Measurements from ENCODE around the gene CRYBG1.

The CRYBG1 gene

DNA sequence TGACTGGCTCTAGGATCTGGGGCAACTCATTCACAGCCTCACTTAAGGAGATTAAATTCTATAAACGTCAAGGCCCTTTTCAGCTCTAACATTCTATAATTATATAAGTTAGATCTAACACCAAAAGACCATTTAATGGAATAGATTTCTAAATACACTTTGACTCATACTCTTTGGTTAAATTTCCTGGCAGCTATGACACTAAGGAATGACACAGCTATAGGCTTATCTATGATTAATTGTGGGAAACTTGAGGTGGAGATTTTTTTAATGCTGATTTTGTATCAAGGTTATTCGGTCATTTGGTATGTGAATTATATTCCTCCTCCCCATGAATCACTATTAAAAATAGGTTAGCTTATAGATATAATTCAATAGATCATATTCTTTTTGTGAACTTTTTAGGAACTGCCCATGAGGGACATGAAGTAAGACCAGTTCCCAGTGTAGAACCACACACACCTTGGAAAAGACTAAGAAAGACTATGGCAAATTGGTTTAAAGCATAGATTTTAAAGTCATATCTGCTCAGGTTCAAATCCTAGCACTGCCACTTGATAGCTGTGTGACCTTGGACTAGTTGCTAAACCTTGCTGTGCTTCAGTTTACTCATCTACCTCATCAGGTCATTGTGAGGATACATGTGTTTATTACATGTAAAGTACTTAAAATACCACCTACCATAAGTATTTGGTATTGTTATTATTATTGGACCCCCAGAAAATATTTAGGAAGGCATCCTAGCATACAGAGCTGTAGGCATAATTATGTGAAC is 116.0 kb downstream of the CRYBG1 start:
- in situ Hi-C loops (cut with MboI; ENCODE audit: low pct_unique_long_range_greater_than_20kb, low sequenced_read_pairs, unreplicated experiment) = no loop called here
- TF ChIP-seq, protein P1, sequence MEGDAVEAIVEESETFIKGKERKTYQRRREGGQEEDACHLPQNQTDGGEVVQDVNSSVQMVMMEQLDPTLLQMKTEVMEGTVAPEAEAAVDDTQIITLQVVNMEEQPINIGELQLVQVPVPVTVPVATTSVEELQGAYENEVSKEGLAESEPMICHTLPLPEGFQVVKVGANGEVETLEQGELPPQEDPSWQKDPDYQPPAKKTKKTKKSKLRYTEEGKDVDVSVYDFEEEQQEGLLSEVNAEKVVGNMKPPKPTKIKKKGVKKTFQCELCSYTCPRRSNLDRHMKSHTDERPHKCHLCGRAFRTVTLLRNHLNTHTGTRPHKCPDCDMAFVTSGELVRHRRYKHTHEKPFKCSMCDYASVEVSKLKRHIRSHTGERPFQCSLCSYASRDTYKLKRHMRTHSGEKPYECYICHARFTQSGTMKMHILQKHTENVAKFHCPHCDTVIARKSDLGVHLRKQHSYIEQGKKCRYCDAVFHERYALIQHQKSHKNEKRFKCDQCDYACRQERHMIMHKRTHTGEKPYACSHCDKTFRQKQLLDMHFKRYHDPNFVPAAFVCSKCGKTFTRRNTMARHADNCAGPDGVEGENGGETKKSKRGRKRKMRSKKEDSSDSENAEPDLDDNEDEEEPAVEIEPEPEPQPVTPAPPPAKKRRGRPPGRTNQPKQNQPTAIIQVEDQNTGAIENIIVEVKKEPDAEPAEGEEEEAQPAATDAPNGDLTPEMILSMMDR (IDR thresholded peaks at IDR 0.05; ENCODE audit: extremely low read depth, insufficient read depth, missing control alignments) = no peak
- no peak for DNase-seq (ENCODE audit: low spot score)

DNA sequence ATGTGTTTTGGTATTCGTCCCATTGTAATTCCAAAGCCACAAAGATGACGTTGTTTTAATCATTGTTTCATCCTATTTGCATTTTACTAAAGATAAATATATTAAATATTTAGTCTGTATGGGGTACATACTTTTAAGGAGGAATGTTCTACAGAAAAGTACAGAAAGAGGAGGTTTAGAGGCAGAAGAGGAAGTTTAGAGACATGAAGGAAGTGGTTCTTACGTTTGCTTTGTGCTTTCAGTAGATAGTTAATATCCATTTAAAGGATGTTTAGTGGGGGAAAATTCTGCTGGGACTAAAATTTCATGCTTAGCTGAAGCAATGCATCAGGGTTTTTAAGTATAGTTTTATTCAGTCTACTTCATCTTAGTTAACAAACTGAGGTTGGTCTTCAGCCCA is 116.6 kb downstream of the CRYBG1 start:
- in situ Hi-C loops (cut with MboI; ENCODE audit: low pct_unique_long_range_greater_than_20kb, low sequenced_read_pairs, unreplicated experiment) = no loop called here
- DNase-seq (ENCODE audit: low spot score) = no peak
- TF ChIP-seq, protein P1 (IDR thresholded peaks at IDR 0.05; ENCODE audit: extremely low read depth, insufficient read depth, missing control alignments) = no peak

DNA sequence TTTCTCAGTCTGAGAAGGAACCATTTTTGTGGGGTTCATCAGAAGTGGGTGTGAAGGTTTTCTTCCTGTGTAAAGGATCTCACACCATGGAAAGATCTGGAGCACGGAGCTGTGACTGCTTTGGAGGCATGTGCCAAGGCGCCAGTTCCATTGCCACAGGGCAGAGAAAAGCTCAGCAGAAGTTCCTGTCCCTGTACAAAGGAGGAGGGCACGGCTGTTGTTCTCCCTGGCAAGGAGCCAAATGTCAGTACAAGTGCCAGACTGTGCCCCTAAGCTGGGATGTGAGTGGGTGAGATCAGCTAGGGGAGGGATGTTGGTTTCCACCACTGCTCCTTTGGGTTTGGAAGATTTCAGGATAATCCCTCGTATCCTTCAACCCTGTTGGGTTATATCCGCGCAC is 117.3 kb downstream of the CRYBG1 start:
- TF ChIP-seq, protein P1 (IDR thresholded peaks at IDR 0.05; ENCODE audit: extremely low read depth, insufficient read depth, missing control alignments) = no peak
- in situ Hi-C loops (cut with MboI; ENCODE audit: low pct_unique_long_range_greater_than_20kb, low sequenced_read_pairs, unreplicated experiment) = no loop called here
- no peak for DNase-seq (ENCODE audit: low spot score)

DNA sequence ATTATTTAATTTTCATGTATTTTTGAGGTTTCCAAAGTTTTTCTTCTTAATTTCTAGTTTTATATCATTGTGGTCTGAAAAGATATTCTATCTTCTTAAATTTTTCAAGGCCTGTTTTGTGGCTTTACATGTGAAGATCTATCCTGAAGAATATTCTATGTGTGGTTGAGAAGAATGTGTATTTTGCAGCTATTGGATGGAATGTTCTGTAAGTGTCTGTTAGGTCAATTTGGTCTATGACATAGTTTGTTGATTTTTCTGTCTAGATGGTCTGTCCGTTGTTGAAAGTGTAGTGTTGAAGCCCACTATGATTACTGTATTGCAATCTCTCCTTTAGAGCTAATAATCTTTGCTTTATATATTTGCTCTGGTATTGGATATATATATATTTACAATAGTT is 125.7 kb downstream of the CRYBG1 start:
- TF ChIP-seq, protein P1 (IDR thresholded peaks at IDR 0.05; ENCODE audit: extremely low read depth, insufficient read depth, missing control alignments) = no peak
- in situ Hi-C loops (cut with MboI; ENCODE audit: low pct_unique_long_range_greater_than_20kb, low sequenced_read_pairs, unreplicated experiment) = no loop called here
- no peak for DNase-seq (ENCODE audit: low spot score)

DNA sequence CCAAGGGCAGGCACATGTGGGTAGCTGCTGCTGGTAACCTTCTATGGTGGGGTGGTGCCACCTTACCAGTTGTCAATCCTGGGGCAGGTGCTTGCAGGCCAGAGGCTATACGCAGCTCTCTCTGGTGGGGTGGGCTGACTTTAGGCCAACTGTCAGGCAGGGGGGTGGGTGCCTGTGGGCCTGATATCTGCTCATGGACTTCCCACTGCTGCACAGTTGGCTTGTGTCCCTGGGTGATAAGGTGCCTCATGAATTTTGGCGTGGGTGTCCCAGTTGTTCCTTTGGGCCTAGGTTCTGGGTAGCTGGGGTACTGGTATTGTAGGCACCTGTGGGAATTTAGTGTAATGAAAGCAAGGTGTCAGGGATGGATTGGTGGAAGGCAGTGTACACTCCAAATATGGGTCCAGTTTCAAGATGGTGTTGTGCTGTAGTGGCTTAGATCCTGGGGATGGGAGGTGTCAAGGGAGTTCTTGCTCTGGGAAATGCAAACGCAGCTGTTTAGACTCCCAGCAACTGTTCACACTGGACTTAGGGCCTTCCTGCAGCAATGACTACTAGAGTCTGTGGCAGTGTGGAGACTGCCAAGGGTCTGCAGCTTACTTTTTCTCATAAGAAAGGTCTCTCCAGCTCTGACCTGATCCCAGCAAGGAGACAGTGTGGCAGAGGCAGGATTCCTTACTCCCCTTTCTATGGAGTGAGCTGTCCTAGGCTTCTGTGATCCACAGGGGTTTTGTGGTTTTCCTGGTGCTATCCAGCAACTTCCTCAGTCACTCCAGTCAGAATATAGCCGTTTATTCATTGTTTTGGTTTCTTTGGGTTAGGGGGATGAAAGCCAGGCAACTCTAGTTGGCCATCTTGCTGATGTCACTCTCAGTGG is 128.2 kb downstream of the CRYBG1 start:
- TF ChIP-seq, protein P1 (IDR thresholded peaks at IDR 0.05; ENCODE audit: extremely low read depth, insufficient read depth, missing control alignments) = no peak
- no peak for DNase-seq (ENCODE audit: low spot score)
- in situ Hi-C loops (cut with MboI; ENCODE audit: low pct_unique_long_range_greater_than_20kb, low sequenced_read_pairs, unreplicated experiment) = no loop called here

DNA sequence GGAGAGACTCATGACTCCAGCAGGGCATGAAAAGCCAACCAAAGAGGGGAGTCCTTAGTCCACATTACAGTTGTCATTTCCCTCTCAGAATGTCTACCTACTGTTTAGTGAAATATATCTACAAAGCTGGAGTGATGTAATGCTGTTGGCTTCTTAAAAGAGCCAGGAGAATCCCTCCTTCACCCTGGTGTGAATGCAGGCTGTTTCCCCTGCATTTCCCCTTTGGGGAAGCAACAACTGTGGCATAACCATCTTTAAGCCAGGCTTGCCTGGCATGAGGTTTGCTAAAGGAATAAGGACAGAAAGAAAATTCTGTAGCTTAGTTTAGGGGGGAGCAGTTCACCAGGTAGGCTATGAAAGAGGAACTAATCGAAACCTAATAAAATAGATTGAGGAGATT is 129.5 kb downstream of the CRYBG1 start:
- in situ Hi-C loops (cut with MboI; ENCODE audit: low pct_unique_long_range_greater_than_20kb, low sequenced_read_pairs, unreplicated experiment) = no loop called here
- no peak for DNase-seq (ENCODE audit: low spot score)
- TF ChIP-seq, protein P1 (IDR thresholded peaks at IDR 0.05; ENCODE audit: extremely low read depth, insufficient read depth, missing control alignments) = no peak

Data from GM13977 (cell line).